IMR-90 (cell line): ENCODE measurements around the gene MBTPS2. TPM values are rescaled to one million over a fixed set of nuclear protein-coding genes. Genes with fewer than 3 reads are reported as not detected.

Experiments used
- ATAC-seq: fragments of 200-7000 bp; cut with Tn5 transposase; 2 replicates; pipeline ENCODE4 v1.9.1; 2020; ENCODE audit warnings: low read depth, mild to moderate bottlenecking, moderate library complexity
- BruUV-seq: library from RNA; stranded (reverse); fragments of 400-500 nt; replicated peaks from 2 replicates; lab custom pipeline; 2021; lab: Mats Ljungman, UMichigan
- CTCF ChIA-PET: fragments of 300-600 bp; formaldehyde crosslinking; extraction: SDS; loops from one replicate; lab custom pipeline; 2021; ENCODE audit warnings: antibody characterized with exemption; lab: Yijun Ruan, JAX
- POLR2A ChIA-PET: fragments of 300-600 bp; sonication (Branson Sonifier 250); formaldehyde crosslinking; loops from one replicate; lab custom pipeline; 2022; ENCODE audit warnings: antibody characterized with exemption; ENCODE audit not compliant: unreplicated experiment; lab: Charles Lee
- DNase-seq: peaks from one replicate; pipeline ENCODE4 v3.0.0; 2013
- H2AFZ ChIP-seq: replicated peaks from 2 replicates; pipeline ENCODE3; 2013; ENCODE audit warnings: low read length, mild to moderate bottlenecking; ENCODE audit not compliant: poor library complexity
- H2AK5ac ChIP-seq: 2 replicates; pipeline ENCODE4 v1.6.1; 2013; ENCODE audit warnings: low read depth, low read length, inconsistent platforms
- H2AK9ac ChIP-seq: replicated peaks from 2 replicates; pipeline ENCODE3; 2013; ENCODE audit warnings: mild to moderate bottlenecking, low read depth, low read length, moderate library complexity; ENCODE audit not compliant: poor library complexity
- H2BK120ac ChIP-seq: 2 replicates; pipeline ENCODE4 v1.6.1; 2013; ENCODE audit warnings: low read depth, low read length, inconsistent platforms
- H2BK15ac ChIP-seq: 3 replicates; pipeline ENCODE4 v1.6.1; 2013; ENCODE audit warnings: low read depth, low read length, inconsistent platforms
- H2BK20ac ChIP-seq: 2 replicates; pipeline ENCODE4 v1.6.1; 2013; ENCODE audit warnings: low read depth, mild to moderate bottlenecking, inconsistent platforms, low read length, moderate library complexity
- H2BK5ac ChIP-seq: 2 replicates; pipeline ENCODE4 v1.6.1; 2013; ENCODE audit warnings: mild to moderate bottlenecking, low read depth, low read length, inconsistent platforms; ENCODE audit not compliant: poor library complexity, severe bottlenecking
- H3K14ac ChIP-seq: replicated peaks from 2 replicates; pipeline ENCODE4 v1.6.1; 2013; ENCODE audit warnings: low read depth, low read length, inconsistent platforms
- H3K18ac ChIP-seq: 2 replicates; pipeline ENCODE4 v1.6.1; 2013; ENCODE audit warnings: low read depth, low read length, control low read depth
- H3K23ac ChIP-seq: 2 replicates; pipeline ENCODE4 v1.6.1; 2013; ENCODE audit warnings: low read depth, low read length, inconsistent platforms
- H3K27ac ChIP-seq: 2 replicates; pipeline ENCODE4 v1.5.1; 2013; ENCODE audit warnings: mild to moderate bottlenecking, control low read depth, low read length; ENCODE audit not compliant: insufficient read depth
- H3K27me3 ChIP-seq: 2 replicates; pipeline ENCODE4 v1.6.1; 2013; ENCODE audit warnings: low read length; ENCODE audit not compliant: control insufficient read depth, insufficient read depth
- H3K36me3 ChIP-seq: 2 replicates; pipeline ENCODE4 v1.6.1; 2013; ENCODE audit warnings: low read length, mixed read lengths; ENCODE audit not compliant: control insufficient read depth, insufficient read depth
- H3K4ac ChIP-seq: 2 replicates; pipeline ENCODE4 v1.6.1; 2013; ENCODE audit warnings: low read depth, low read length, inconsistent platforms
- H3K4me1 ChIP-seq: 2 replicates; pipeline ENCODE4 v1.6.1; 2013; ENCODE audit warnings: low read length, mixed read lengths; ENCODE audit not compliant: control insufficient read depth, insufficient read depth
- H3K4me2 ChIP-seq: 2 replicates; pipeline ENCODE4 v1.6.1; 2013; ENCODE audit warnings: low read depth, mild to moderate bottlenecking, control low read depth, low read length, moderate library complexity
- H3K4me3 ChIP-seq: 2 replicates; pipeline ENCODE4 v1.5.1; 2013; ENCODE audit warnings: low read depth, mild to moderate bottlenecking, control low read depth, low read length, moderate library complexity; ENCODE audit not compliant: insufficient read depth
- H3K56ac ChIP-seq: 2 replicates; pipeline ENCODE4 v1.6.1; 2013; ENCODE audit warnings: low read length, inconsistent platforms; ENCODE audit not compliant: insufficient read depth; ENCODE audit errors: extremely low read depth
- H3K79me1 ChIP-seq, 2 experiments: 2 replicates each; pipeline ENCODE4 v1.6.1; 2013; ENCODE audit warnings: low read length in 2 of 2, inconsistent platforms in 1 of 2, low read depth in 1 of 2
- H3K9ac ChIP-seq: 2 replicates; pipeline ENCODE4 v1.6.1; 2013; ENCODE audit warnings: low read depth, low read length, control low read depth
- H3K9me1 ChIP-seq: 2 replicates; pipeline ENCODE4 v1.6.1; 2013; ENCODE audit warnings: low read length, inconsistent platforms; ENCODE audit not compliant: insufficient read depth
- H3K9me3 ChIP-seq: 2 replicates; pipeline ENCODE4 v1.6.1; 2013; ENCODE audit warnings: low read length; ENCODE audit not compliant: control insufficient read depth, insufficient read depth
- H4K20me1 ChIP-seq: 2 replicates; pipeline ENCODE4 v1.6.1; 2013; ENCODE audit warnings: low read length, inconsistent platforms; ENCODE audit not compliant: insufficient read depth
- H4K5ac ChIP-seq: 2 replicates; pipeline ENCODE4 v1.6.1; 2013; ENCODE audit warnings: mild to moderate bottlenecking, low read depth, low read length, control low read depth
- H4K8ac ChIP-seq, 2 experiments: 2 replicates each; pipeline ENCODE4 v1.6.1; 2013; ENCODE audit warnings: low read depth in 2 of 2, low read length in 2 of 2, control low read depth in 1 of 2, inconsistent platforms in 1 of 2
- H4K91ac ChIP-seq: 2 replicates; pipeline ENCODE4 v1.6.1; 2013; ENCODE audit warnings: low read depth, low read length, inconsistent platforms; ENCODE audit not compliant: insufficient read depth
- BHLHE40 ChIP-seq: fragments of 150-350 bp; IDR thresholded peaks from 2 replicates; pipeline ENCODE4 v1.6.1; 2016; ENCODE audit warnings: mild to moderate bottlenecking, low read depth, low read length
- CEBPB ChIP-seq: IDR thresholded peaks from 2 replicates; pipeline ENCODE4 v1.6.1; 2012; ENCODE audit warnings: low read depth, low read length, improper control_type of control experiment
- CHD1 ChIP-seq: IDR thresholded peaks from 2 replicates; pipeline ENCODE4 v1.6.1; 2012; ENCODE audit warnings: low read depth, low read length, improper control_type of control experiment
- FOS ChIP-seq: fragments of 150-350 bp; IDR thresholded peaks from 2 replicates; pipeline ENCODE4 v1.6.1; 2016; ENCODE audit warnings: low read depth, low read length
- MAFK ChIP-seq: IDR thresholded peaks from 2 replicates; pipeline ENCODE4 v1.6.1; 2012; ENCODE audit warnings: low read depth, low read length, improper control_type of control experiment
- MAZ ChIP-seq: IDR thresholded peaks from 2 replicates; pipeline ENCODE4 v1.6.1; 2012; ENCODE audit warnings: low read depth, mild to moderate bottlenecking, low read length, improper control_type of control experiment, moderate library complexity, borderline replicate concordance
- MXI1 ChIP-seq: IDR thresholded peaks from 2 replicates; pipeline ENCODE4 v1.6.1; 2012; ENCODE audit warnings: low read depth, mild to moderate bottlenecking, low read length, moderate library complexity, borderline replicate concordance
- NFE2L2 ChIP-seq: fragments of 150-350 bp; IDR thresholded peaks from 2 replicates; pipeline ENCODE4 v1.6.1; 2016; ENCODE audit warnings: low read depth, mild to moderate bottlenecking, low read length
- POLR2A ChIP-seq: IDR thresholded peaks from 2 replicates; pipeline ENCODE4 v1.6.1; 2012; ENCODE audit warnings: mild to moderate bottlenecking, low read depth, low read length
- RAD21 ChIP-seq: IDR thresholded peaks from 2 replicates; pipeline ENCODE4 v1.6.1; 2012; ENCODE audit warnings: low read length, improper control_type of control experiment
- RCOR1 ChIP-seq: IDR thresholded peaks from 2 replicates; pipeline ENCODE4 v1.6.1; 2012; ENCODE audit warnings: mild to moderate bottlenecking, low read length, improper control_type of control experiment; ENCODE audit not compliant: insufficient replicate concordance
- RFX5 ChIP-seq: IDR thresholded peaks from 2 replicates; pipeline ENCODE4 v1.8.0; 2012; ENCODE audit warnings: low read depth, mild to moderate bottlenecking, low read length, moderate library complexity
- SMC3 ChIP-seq: fragments of 150-350 bp; IDR thresholded peaks from 2 replicates; pipeline ENCODE4 v1.6.1; 2016; ENCODE audit warnings: low read depth, mild to moderate bottlenecking, antibody characterized with exemption, low read length, moderate library complexity
- WGBS, 2 experiments: methylation state at CpG; one replicate each; pipeline versions ENCODE4 v1.1.5 to v1.1.7; 2013; ENCODE audit warnings: missing lambda C conversion rate in 2 of 2; ENCODE audit not compliant: insufficient read length in 1 of 2; ENCODE audit errors: extremely low coverage in 2 of 2; 5-methylcytosine and 5-hydroxymethylcytosine counted together
- dilution Hi-C: fragments of 300-500 bp; cut with HindIII; formaldehyde crosslinking; loops from one replicate; pipeline ENCODE4 v1.14.3; 2018; ENCODE audit warnings: low sequenced_read_pairs; ENCODE audit not compliant: unreplicated experiment
- in situ Hi-C: fragments of 300-500 bp; cut with MboI; formaldehyde crosslinking; loops from 3 replicates; pipeline ENCODE4 v1.14.3; 2019; ENCODE audit warnings: low sequenced_read_pairs, inconsistent platforms, mixed read lengths
- intact Hi-C: fragments of 100-400 bp; cut with micrococcal nuclease; formaldehyde crosslinking; loops from 2 replicates; pipeline ENCODE4 v1.10.0; 2022
- polyA plus RNA-seq, 3 experiments: library from polyadenylated mRNA; depleted of rRNA; stranded (reverse); fragments of >200 nt; gene quantifications; 2 replicates each; pipeline ENCODE4 v1.2.3, GENCODE V29; 2012; ENCODE audit warnings: low replicate concordance in 1 of 3
- total RNA-seq: library from RNA; depleted of rRNA; stranded (reverse); fragments of >200 nt; gene quantifications from 2 replicates; pipeline ENCODE4 v1.2.3, GENCODE V29; 2012
- TF ChIP-seq, protein P1 (sequence below): fragments of 150-350 bp; IDR thresholded peaks from 2 replicates; pipeline ENCODE4 v1.6.1; 2017; ENCODE audit warnings: mild to moderate bottlenecking, antibody characterized with exemption, low read length, low read depth
- TF ChIP-seq, protein P2 (sequence below): fragments of 150-350 bp; IDR thresholded peaks from 2 replicates; pipeline ENCODE4 v1.6.1; 2016; ENCODE audit warnings: low read depth, mild to moderate bottlenecking, low read length, moderate library complexity, borderline replicate concordance
- TF ChIP-seq, protein P3 (sequence below): conservative IDR thresholded peaks from 2 replicates; pipeline ENCODE4 v1.5.1; 2012; ENCODE audit warnings: mild to moderate bottlenecking, low read depth, low read length, improper control_type of control experiment

The MBTPS2 gene
- total and polyA plus RNA-seq, 2 of the 4 experiments (the other 2 are of a cell fraction), result 4.7 to 12.4 TPM

- no peak overlapping the region for H2BK5ac ChIP-seq
- H2AK9ac ChIP-seq, result no peak overlapping the region
- ATAC-seq (peak; percentile 40), DNase-seq (no peak)
- no peaks in the 10 kb centered on the region for H3K9me1 ChIP-seq
- no peaks in the 10 kb centered on the region for H3K27me3 ChIP-seq
- no peak overlapping the region for H3K18ac ChIP-seq
- no peak overlapping the region for H2BK120ac ChIP-seq
- BruUV-seq, result no TSS peak
- no peaks in the 10 kb centered on the region; a peak in 1 of 4 replicates for H3K79me1 ChIP-seq
- dilution Hi-C loops (no loop called here), intact Hi-C loops (no loop called here), in situ Hi-C loops (no loop called here)
- TF ChIP-seq MAFK (no peak), RCOR1 (no peak), FOS (no peak), CEBPB (no peak), BHLHE40 (no peak), RFX5 (no peak), MAZ (no peak), CHD1 (no peak), NFE2L2 (no peak), POLR2A (no peak), SMC3 (no peak), MXI1 (no peak), RAD21 (no peak)
- TF ChIP-seq, protein P1, sequence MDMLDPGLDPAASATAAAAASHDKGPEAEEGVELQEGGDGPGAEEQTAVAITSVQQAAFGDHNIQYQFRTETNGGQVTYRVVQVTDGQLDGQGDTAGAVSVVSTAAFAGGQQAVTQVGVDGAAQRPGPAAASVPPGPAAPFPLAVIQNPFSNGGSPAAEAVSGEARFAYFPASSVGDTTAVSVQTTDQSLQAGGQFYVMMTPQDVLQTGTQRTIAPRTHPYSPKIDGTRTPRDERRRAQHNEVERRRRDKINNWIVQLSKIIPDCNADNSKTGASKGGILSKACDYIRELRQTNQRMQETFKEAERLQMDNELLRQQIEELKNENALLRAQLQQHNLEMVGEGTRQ, result no peak
- TF ChIP-seq, protein P2, sequence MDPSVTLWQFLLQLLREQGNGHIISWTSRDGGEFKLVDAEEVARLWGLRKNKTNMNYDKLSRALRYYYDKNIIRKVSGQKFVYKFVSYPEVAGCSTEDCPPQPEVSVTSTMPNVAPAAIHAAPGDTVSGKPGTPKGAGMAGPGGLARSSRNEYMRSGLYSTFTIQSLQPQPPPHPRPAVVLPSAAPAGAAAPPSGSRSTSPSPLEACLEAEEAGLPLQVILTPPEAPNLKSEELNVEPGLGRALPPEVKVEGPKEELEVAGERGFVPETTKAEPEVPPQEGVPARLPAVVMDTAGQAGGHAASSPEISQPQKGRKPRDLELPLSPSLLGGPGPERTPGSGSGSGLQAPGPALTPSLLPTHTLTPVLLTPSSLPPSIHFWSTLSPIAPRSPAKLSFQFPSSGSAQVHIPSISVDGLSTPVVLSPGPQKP, result no peak
- TF ChIP-seq, protein P3, sequence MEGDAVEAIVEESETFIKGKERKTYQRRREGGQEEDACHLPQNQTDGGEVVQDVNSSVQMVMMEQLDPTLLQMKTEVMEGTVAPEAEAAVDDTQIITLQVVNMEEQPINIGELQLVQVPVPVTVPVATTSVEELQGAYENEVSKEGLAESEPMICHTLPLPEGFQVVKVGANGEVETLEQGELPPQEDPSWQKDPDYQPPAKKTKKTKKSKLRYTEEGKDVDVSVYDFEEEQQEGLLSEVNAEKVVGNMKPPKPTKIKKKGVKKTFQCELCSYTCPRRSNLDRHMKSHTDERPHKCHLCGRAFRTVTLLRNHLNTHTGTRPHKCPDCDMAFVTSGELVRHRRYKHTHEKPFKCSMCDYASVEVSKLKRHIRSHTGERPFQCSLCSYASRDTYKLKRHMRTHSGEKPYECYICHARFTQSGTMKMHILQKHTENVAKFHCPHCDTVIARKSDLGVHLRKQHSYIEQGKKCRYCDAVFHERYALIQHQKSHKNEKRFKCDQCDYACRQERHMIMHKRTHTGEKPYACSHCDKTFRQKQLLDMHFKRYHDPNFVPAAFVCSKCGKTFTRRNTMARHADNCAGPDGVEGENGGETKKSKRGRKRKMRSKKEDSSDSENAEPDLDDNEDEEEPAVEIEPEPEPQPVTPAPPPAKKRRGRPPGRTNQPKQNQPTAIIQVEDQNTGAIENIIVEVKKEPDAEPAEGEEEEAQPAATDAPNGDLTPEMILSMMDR, result no peak
- H4K91ac ChIP-seq, result no peak overlapping the region
- no peak overlapping the region for H4K5ac ChIP-seq
- no peak overlapping the region for H2AFZ ChIP-seq
- ChIA-PET CTCF (interaction anchor here (0.6 kb wide), 1 partner anchor 17 kb away, joined by 9 read pairs; no protein-coding TSS in a partner anchor), POLR2A (no interaction called here)
- no peak overlapping the region for H2AK5ac ChIP-seq
- H3K4me1 ChIP-seq, result no peaks in the 10 kb centered on the region
- H3K23ac ChIP-seq, result no peak overlapping the region
- H2BK15ac ChIP-seq, result no peak overlapping the region
- no peak overlapping the region for H3K4ac ChIP-seq
- no CpG with 5 or more reads among the region's 1 CpG for WGBS, 2 experiments
- H3K4me3 ChIP-seq, result no peak overlapping the region
- no peak overlapping the region for H3K27ac ChIP-seq
- H3K9ac ChIP-seq, result no peak overlapping the region
- no peaks in the 10 kb centered on the region for H4K20me1 ChIP-seq
- H3K4me2 ChIP-seq, result 0 out of 2 replicates have a peak overlapping the region, but pooled peaks have one; percentile 13
- H3K9me3 ChIP-seq, result no peaks in the 10 kb centered on the region
- H2BK20ac ChIP-seq, result no peak overlapping the region
- no peak overlapping the region for H3K14ac ChIP-seq
- no peaks in the 10 kb centered on the region; the same call in 1 of the 2 replicates for H3K36me3 ChIP-seq
- no peak overlapping the region for H4K8ac ChIP-seq
- H3K56ac ChIP-seq, result no peak overlapping the region
These were observed 7.9 kb downstream of the MBTPS2 start for GRCh38 chrX:21847342-21847741.
